ENCODE results near the gene GNB1L. TPM values are rescaled to one million over a fixed set of nuclear protein-coding genes. Genes with fewer than 3 reads are reported as not detected.

GNB1L gene
- total RNA-seq, 1 experiment from 2014 or later = 38.2 TPM

DNA sequence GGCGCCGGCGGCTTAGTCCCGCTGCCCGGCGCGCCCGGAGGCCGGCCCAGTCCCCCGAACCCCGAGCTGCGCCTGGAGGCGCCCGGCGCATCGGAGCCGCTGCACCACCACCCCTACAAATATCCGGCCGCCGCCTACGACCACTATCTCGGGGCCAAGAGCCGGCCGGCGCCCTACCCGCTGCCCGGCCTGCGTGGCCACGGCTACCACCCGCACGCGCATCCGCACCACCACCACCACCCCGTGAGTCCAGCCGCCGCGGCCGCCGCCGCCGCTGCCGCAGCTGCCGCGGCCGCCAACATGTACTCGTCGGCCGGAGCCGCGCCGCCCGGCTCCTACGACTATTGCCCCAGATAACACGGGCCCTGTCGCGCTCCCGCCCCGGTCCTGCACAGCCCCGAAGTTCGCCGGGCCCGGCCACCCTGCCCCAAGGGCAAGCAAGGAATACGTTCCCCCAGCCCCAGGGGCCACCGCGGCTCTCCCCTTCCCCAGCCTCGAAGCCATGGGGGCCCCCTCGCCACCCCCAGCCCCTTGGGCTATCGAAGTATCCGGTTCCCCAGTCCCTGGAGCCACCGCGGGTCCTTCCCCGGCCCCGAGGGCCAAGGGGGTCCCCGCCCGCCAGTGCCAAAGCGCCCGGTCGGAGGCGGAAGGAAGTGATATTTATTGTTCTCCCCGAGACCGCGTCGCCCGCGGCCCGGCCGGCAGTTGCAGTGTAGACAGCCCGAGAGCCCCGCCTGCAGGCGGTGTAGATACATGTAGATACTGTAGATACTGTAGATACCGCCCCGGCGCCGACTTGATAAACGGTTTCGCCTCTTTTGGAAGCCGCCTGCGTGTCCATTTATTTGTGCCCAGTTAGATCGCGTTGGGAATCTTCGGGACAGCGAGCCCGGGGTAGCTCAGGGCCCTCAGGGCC lies 87.9 kb downstream of the GNB1L start:
- H3K27me3 ChIP-seq (ENCODE audit: control insufficient read depth, insufficient read depth, low read length) = peaks cover 68% of the 10 kb centered on the region

DNA sequence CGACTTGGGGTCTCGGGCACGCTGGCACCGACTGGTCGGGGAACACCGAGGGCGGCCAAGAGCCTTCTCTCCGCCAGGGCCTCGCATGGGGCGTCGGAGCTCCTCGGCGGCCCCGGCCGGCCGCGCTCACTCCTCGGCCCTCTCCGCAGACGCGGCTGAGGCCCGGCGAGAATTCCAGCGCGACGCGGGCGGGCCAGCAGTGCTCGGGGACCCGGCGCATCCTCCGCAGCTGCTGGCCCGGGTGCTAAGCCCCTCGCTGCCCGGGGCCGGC lies 88.5 kb downstream of the GNB1L start:
- DNase-seq = peak; percentile 78
- H3K36me3 ChIP-seq (replicated peaks; ENCODE audit: control insufficient read depth, insufficient read depth, low read length) = no peaks in the 10 kb centered on the region
- H3K27me3 ChIP-seq (ENCODE audit: control insufficient read depth, insufficient read depth, low read length) = peaks cover 74% of the 10 kb centered on the region
- H3K4me3 ChIP-seq (ENCODE audit: insufficient read depth, low read depth, low read length) = no peak overlapping the region; the same call in 1 of the 2 replicates

More for the DNA sequence above, 87.9 kb downstream of the GNB1L start:
- Histone ChIP-seq H3K4me3 (ENCODE audit: insufficient read depth, low read depth, low read length) (peak overlapping the region; percentile 21; the same call in 1 of the 2 replicates), H3K36me3 (replicated peaks; ENCODE audit: control insufficient read depth, insufficient read depth, low read length) (no peaks in the 10 kb centered on the region)
- DNase-seq = peak; percentile 85

DNA sequence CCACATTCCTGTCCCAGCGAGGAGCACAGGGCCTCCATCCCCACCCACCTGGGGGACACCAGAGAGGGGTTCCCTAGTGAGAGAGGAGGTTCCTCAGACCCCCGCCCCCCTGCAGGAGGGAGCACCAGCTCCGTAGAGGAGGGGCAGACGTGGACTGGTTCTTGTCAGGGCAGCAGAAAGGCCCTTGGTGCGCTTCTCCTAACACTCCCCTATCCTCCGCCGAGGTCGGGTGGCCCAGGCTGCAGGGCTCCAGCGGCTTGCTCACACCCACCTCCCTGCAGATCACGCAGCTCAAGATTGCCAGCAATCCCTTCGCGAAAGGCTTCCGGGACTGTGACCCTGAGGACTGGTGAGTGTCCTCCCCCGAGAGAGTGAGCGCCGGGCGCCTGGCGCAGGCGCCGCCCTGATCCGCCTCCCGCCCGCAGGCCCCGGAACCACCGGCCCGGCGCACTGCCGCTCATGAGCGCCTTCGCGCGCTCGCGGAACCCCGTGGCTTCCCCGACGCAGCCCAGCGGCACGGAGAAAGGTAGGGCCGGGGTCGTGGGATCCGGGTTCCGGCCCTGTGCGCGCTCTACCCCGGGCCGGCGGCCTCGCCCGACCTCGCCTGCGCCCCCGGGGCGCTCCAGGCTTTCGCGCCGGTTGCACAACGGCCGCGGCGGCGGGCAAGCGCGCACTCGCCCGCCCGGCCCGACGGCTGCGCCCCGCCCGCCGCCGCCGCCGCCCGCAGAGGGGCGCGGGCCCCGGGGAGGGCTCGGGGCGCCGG lies 89.0 kb downstream of the GNB1L start:
- DNase-seq = peak; percentile 87
- H3K27me3 ChIP-seq (ENCODE audit: control insufficient read depth, insufficient read depth, low read length) = peaks cover 78% of the 10 kb centered on the region
- H3K36me3 ChIP-seq (replicated peaks; ENCODE audit: control insufficient read depth, insufficient read depth, low read length) = no peaks in the 10 kb centered on the region
- peak overlapping the region; percentile 22; the same call in 1 of the 2 replicates for H3K4me3 ChIP-seq (ENCODE audit: insufficient read depth, low read depth, low read length)

DNA sequence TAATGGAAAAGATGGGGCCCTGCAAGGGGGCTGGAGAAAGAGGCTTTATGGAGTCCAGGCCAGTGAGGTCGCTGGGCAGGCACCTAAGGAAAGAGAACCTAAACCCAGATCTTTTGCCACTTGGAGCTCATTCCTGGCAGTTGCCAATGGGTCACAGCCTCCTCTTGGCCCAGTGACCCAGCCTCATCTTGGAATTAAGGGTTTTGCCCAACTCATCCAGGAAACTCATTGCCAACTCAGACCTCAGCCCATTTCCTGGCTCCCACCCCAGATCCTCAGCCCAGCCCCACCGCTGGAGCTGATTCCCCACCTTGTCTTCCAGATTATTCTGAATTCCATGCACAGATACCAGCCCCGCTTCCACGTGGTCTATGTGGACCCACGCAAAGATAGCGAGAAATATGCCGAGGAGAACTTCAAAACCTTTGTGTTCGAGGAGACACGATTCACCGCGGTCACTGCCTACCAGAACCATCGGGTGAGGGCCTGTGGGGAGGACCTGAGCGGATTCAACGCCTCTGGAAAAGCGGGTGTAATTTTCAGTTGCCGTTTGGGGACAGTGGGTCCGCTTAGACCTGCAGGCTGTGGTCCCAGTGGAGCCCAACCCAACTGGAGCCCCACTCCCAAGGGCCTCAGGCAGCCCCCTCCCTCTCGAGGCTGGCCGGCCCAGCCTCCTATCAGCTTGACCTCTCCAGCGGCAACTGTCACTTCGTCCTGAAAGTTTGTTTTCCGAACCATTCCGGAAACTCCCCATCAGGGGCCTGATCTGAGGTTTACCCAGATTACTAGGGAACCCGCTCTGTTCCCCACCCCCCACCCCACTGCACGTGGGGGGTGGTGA lies 89.8 kb downstream of the GNB1L start:
- DNase-seq = peak; percentile 81
- H3K27me3 ChIP-seq (ENCODE audit: control insufficient read depth, insufficient read depth, low read length) = peaks cover 83% of the 10 kb centered on the region
- no peaks in the 10 kb centered on the region for H3K36me3 ChIP-seq (replicated peaks; ENCODE audit: control insufficient read depth, insufficient read depth, low read length)
- no peak overlapping the region; the same call in 1 of the 2 replicates for H3K4me3 ChIP-seq (ENCODE audit: insufficient read depth, low read depth, low read length)

DNA sequence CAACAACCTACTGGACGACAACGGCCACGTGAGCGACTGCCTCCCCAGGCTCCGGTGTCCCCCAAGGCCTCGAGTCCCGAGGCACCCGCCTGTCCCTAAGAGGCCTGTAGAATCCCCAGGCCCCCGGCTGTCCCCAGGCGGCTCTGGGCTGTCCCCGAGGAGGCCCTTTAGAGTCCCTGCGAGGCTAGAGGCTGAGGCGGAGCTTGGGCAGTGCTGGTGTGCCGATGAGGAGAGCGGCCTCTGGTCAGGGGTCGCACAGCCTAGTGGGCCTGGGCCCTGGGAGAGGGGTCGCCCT lies 90.4 kb downstream of the GNB1L start:
- no peak for DNase-seq
- no peak overlapping the region for H3K4me3 ChIP-seq (ENCODE audit: insufficient read depth, low read depth, low read length)
- no peaks in the 10 kb centered on the region for H3K36me3 ChIP-seq (replicated peaks; ENCODE audit: control insufficient read depth, insufficient read depth, low read length)
- peaks cover 90% of the 10 kb centered on the region for H3K27me3 ChIP-seq (ENCODE audit: control insufficient read depth, insufficient read depth, low read length)

DNA sequence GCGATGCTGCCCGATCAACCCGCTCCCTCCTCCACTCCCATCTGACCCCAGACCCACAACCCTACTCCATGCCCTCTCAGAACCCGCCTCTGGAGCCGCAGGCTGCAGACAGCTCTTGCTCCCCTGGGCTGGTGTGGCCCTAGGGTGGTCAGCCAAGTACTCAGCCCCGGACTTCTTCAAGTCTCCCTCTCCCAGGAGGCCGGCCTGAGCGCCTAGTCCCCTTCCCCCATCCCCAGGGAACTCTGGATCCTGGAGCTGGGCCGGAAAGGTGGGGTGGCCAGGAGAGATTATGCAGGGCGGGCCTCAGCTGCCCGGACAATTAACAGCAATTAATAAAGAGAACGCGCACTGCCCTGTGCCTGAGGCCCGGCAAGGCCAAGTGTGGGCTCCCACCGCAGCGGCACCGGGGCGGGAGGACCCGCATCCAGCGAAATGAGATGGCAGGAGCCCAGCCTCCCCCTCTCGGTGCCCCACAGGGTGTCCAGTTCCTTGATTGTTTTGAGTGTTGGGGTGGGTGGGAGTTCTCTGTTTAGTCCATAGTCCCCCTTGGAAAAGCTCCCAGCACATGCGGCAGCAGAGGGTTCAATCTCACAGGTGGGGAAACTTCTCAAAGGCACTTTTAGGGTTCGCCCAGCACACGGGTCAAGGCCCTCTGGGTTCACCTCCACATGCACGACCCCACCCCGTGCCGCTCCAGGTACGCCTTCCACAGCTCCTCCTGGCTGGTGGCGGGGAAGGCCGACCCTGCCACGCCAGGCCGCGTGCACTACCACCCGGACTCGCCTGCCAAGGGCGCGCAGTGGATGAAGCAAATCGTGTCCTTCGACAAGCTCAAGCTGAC lies 91.0 kb downstream of the GNB1L start:
- Histone ChIP-seq H3K4me3 (ENCODE audit: insufficient read depth, low read depth, low read length) (no peak overlapping the region; the same call in 1 of the 2 replicates), H3K27me3 (ENCODE audit: control insufficient read depth, insufficient read depth, low read length) (peaks cover 95% of the 10 kb centered on the region), H3K36me3 (replicated peaks; ENCODE audit: control insufficient read depth, insufficient read depth, low read length) (no peaks in the 10 kb centered on the region)
- peak; percentile 77 for DNase-seq

DNA sequence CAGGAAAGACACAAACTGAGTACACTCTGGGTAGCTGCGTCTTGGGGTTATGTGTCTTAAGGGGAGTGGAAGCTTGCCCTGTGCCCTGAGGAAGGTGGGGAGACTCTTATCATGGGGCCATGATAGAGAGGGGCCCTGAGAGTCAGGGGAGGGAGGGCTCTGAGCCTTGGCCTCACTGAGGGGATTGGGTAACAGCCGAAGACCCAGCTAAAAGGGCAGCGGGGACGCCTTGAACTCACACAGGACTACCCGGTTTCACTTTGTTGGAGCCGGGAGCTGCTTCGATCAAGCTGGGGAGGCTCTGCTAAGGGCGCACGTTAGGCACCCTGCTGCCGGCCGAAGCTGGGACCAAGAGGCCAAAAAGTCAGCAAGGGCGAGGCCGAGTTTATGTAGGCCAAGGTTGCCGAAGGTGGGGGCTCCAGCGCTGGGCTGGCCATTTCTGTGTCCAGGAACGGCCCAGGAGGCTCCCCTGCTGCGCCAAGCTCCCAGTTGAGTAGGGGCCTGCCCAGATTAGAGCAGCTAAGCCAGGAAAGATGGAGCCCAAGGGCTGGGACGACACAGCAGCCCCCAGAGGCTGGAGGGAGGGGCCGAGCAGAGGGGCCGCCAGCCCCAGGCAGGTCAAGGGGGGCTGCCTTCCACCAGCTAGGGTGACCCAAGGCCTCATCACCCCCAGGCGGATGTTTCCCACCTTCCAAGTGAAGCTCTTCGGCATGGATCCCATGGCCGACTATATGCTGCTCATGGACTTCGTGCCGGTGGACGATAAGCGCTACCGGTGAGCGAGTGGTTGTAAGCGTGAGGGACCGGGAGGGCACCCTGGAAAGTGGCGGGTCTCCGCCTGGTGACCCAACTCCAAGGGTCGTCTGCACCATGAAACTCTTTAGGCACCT lies 91.9 kb downstream of the GNB1L start:
- Histone ChIP-seq H3K36me3 (replicated peaks; ENCODE audit: control insufficient read depth, insufficient read depth, low read length) (no peaks in the 10 kb centered on the region), H3K27me3 (ENCODE audit: control insufficient read depth, insufficient read depth, low read length) (peaks cover 95% of the 10 kb centered on the region), H3K4me3 (ENCODE audit: insufficient read depth, low read depth, low read length) (no peak overlapping the region; the same call in 1 of the 2 replicates)
- DNase-seq = no peak

DNA sequence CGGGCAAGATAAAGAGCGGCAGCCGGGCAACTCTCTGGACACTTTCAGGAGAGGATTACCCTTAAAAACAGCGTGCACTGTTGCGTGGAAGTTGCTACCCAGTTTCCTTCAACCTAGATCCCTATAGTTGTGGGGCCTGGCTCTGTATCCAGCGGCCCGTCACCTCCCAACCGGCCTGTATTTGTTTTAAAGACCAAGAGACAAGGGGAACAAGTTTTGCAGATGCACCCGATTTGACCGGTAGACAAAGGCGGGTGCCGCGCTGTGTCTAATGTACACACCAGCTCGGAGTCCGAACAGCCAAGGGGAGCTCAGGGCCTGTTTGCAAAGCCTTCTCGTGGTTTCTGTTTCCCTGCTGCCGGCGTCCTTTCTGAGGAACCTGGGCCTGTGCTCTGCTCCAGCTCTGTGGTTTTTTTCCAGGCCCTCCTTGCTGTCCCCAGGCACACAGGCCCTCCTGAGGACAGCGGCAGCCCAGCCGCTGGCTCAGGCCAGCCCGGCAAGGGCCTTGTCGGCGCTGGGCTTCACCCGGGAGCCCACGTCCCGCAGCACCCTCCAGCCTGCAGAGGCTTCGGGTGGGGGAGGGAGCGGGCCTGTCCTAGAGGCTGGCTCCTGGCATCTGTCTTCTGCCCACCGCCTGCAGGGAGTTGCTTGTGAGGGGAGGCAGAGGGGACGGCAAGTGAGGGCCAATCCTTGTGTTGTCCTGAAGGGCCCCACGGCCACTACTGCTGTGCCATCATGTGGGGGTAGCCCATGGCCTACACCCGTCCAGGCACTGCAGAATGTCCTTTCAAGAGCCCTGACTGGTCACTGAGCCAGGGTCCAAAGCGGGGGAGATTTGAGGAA lies 92.7 kb downstream of the GNB1L start:
- peaks cover 95% of the 10 kb centered on the region for H3K27me3 ChIP-seq (ENCODE audit: control insufficient read depth, insufficient read depth, low read length)
- DNase-seq = peak; percentile 82
- H3K4me3 ChIP-seq (ENCODE audit: insufficient read depth, low read depth, low read length) = peak overlapping the region; percentile 28; the same call in 1 of the 2 replicates
- no peaks in the 10 kb centered on the region for H3K36me3 ChIP-seq (replicated peaks; ENCODE audit: control insufficient read depth, insufficient read depth, low read length)

DNA sequence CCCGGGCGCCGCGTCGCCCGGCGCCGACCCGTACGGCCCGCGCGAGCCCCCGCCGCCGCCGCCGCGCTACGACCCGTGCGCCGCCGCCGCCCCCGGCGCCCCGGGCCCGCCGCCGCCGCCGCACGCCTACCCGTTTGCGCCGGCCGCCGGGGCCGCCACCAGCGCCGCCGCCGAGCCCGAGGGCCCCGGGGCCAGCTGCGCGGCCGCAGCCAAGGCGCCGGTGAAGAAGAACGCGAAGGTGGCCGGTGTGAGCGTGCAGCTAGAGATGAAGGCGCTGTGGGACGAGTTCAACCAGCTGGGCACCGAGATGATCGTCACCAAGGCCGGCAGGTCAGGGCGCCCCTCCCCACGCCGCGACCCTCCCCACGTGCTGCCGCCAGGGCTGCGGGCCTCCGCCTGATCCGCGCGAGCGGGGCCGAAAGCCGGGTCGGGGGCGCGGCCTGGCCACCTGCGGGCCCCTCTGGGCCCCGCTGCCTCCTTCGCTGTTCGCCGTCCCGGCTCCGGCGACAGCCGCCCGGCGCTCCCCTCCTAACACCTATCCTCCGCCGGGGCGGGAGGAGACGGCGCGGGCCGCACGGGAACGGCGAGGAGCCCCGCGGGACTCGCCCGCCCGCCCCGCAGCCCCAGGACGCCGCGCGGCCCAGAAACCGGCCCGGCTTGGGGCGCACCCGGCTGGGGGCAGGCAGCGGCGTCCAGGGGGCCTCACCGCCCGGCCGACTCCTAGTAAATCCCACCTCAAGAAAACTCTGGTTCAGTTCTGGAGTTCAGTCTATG lies 93.5 kb downstream of the GNB1L start:
- H3K27me3 ChIP-seq (ENCODE audit: control insufficient read depth, insufficient read depth, low read length) = peaks cover 95% of the 10 kb centered on the region
- peak overlapping the region; percentile 42 for H3K4me3 ChIP-seq (ENCODE audit: insufficient read depth, low read depth, low read length)
- H3K36me3 ChIP-seq (replicated peaks; ENCODE audit: control insufficient read depth, insufficient read depth, low read length) = no peaks in the 10 kb centered on the region
- DNase-seq = peak; percentile 89

DNA sequence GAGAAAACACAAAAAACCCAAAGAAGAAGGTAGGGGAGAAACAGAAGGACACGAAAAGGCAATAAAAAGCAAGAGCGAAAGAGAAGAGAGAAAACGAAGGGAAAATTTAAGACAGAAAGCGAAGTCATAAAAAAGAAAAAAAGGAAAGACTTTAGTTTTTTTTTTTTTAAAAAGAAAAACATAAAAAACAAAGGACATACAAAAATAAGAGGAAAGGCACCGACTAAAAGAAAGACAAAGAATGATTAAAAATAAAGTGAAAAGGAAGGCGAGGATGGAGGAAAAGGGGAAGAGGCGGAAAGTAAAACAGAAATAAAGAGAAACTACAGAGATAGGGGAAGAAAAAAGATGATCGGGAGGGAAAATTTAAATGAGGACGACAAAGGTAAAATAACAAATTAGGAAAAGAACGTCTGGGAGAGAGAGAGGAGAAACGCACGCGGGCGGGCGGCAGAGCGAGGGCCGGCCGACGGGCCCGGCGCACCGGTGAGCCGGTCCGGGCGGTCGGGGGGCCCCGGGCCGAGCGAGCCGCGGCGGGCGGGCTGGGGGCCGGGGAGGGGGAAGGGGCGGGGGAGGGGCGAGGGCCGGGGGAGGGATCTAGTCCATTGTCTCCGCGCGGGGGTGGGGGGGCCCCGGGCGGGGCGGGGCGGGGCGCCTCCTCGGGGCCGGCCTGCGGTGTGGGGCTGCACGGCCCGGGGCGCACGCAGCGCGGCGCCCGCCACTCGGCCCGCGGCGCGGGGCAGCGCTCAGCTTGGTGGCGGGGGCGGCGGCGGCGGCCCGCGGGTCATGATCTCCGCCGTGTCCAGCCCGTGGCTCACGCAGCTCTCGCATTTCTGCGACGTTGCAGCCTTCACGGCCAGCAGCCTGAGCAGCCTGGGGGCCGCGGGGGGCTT lies 94.4 kb downstream of the GNB1L start, which contains the start of gene TBX1:
TSS of gene TBX1 (plus strand) at position 721 of the 893 bp plus-strand sequence. CDS start at position 787, 66 bp downstream.
- Histone ChIP-seq H3K36me3 (replicated peaks; ENCODE audit: control insufficient read depth, insufficient read depth, low read length) (no peaks in the 10 kb centered on the region), H3K4me3 (ENCODE audit: insufficient read depth, low read depth, low read length) (peak within 1 kb of the TSS; percentile 42), H3K27me3 (ENCODE audit: control insufficient read depth, insufficient read depth, low read length) (peaks cover 96% of the 10 kb centered on the region)
- DNase-seq = peak; percentile 89

DNA sequence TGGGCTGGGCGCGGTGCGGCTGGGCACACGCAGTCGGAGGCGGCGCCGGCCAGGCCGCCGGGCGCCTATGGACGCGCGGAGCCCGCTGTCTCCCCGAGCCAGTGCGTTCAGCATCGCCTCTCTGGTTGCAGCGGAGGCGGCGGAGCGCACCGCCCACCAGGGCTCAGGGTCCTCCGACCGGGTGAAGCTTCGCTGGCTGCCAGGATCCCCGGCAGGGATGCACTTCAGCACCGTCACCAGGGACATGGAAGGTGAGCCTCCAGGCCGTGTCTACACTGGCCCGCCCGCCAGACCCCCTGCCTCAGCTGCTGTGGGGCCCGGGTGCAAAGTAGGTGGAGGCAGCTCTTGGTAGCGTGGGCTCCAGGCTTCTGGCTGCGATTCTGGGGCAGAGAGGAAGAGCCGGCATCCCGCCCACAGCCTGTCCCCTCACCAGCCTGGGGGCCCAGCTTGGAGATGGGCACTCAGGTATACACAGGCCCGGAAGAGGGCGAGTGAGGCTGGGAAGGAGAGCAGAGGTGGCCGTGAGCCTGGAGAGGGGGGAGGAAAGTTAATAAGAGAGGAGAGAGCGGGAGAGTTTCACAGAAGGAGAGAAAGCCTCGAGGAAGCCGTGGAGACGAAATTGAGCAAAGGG lies 95.1 kb downstream of the GNB1L start:
- DNase-seq = peak; percentile 83
- Histone ChIP-seq H3K4me3 (ENCODE audit: insufficient read depth, low read depth, low read length) (no peak overlapping the region), H3K27me3 (ENCODE audit: control insufficient read depth, insufficient read depth, low read length) (peaks cover 96% of the 10 kb centered on the region), H3K36me3 (replicated peaks; ENCODE audit: control insufficient read depth, insufficient read depth, low read length) (no peaks in the 10 kb centered on the region)
